ENCODE measurements around the gene PGAP1. TPM values are rescaled to one million over a fixed set of nuclear protein-coding genes. Genes with fewer than 3 reads are reported as not detected.

The PGAP1 gene
- total RNA-seq, 1 experiment from 2014 or later, result 29.4 TPM

DNA sequence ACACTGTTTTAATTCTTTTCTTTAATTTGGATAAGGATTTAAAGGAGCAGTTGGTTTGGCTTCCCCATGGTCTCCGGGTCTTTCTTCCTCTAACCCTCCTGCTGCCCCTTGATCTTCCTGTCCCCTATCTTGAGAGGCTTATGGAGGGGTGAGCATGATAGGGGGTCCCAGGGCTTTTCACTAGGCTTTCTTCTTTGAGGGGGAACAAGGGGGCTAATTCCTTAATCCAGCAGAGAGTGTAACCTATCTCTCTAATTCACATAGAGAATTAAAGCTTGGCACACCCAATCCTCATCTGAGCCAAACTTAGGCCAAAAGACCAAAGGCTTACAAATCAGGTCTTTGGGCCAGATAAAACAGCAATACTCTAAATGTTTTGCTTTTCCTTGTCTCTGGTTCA, 95.8 kb downstream of the PGAP1 start:
- TF ChIP-seq CREB1 (CRISPR knock-in tag; IDR thresholded peaks at IDR 0.05) (no peak), PRDM15 (CRISPR knock-in tag; IDR thresholded peaks at IDR 0.05) (no peak), NFATC4 (CRISPR knock-in tag; IDR thresholded peaks at IDR 0.05) (no peak), TCF7 (CRISPR knock-in tag; IDR thresholded peaks at IDR 0.05; ENCODE audit: low read depth) (no peak), FOXP1 (CRISPR knock-in tag; IDR thresholded peaks at IDR 0.05; ENCODE audit: borderline replicate concordance) (no peak), ATF3 (CRISPR knock-in tag; conservative IDR thresholded peaks at IDR 0.05) (no peak), CREM (CRISPR knock-in tag; IDR thresholded peaks at IDR 0.05) (no peak), ELF4 (CRISPR knock-in tag; IDR thresholded peaks at IDR 0.05; ENCODE audit: low read depth) (no peak), ERG (CRISPR knock-in tag; IDR thresholded peaks at IDR 0.05) (no peak), PRRX2 (CRISPR knock-in tag; IDR thresholded peaks at IDR 0.05) (no peak)
- TF ChIP-seq, protein P1, sequence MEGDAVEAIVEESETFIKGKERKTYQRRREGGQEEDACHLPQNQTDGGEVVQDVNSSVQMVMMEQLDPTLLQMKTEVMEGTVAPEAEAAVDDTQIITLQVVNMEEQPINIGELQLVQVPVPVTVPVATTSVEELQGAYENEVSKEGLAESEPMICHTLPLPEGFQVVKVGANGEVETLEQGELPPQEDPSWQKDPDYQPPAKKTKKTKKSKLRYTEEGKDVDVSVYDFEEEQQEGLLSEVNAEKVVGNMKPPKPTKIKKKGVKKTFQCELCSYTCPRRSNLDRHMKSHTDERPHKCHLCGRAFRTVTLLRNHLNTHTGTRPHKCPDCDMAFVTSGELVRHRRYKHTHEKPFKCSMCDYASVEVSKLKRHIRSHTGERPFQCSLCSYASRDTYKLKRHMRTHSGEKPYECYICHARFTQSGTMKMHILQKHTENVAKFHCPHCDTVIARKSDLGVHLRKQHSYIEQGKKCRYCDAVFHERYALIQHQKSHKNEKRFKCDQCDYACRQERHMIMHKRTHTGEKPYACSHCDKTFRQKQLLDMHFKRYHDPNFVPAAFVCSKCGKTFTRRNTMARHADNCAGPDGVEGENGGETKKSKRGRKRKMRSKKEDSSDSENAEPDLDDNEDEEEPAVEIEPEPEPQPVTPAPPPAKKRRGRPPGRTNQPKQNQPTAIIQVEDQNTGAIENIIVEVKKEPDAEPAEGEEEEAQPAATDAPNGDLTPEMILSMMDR (IDR thresholded peaks at IDR 0.05), result no peak
- Mint-ChIP-seq H3K36me3 (no peaks in the 10 kb centered on the region), H3K27ac (no peak overlapping the region; the same call in 1 of the 2 replicates), H3K9me3 (no peaks in the 10 kb centered on the region), H3K4me3 (no peak overlapping the region), H3K27me3 (ENCODE audit: low read depth) (no peaks in the 10 kb centered on the region), H3K4me1 (peaks cover 11% of the 10 kb centered on the region)
- ATAC-seq (no peak), DNase-seq (ENCODE audit: low spot score) (no peak)
- CTCF ChIA-PET, result no interaction called here
- POLR2A ChIA-PET, result no interaction called here

GRCh38 chr2:196827356-196827755, 99.2 kb downstream of the PGAP1 start:
- H3K9me3 Mint-ChIP-seq, result no peaks in the 10 kb centered on the region
- DNase-seq (ENCODE audit: low spot score) (no peak), ATAC-seq (no peak)
- H3K4me3 Mint-ChIP-seq, result no peak overlapping the region
- H3K27me3 Mint-ChIP-seq (ENCODE audit: low read depth), result no peaks in the 10 kb centered on the region
- H3K36me3 Mint-ChIP-seq, result no peaks in the 10 kb centered on the region
- POLR2A ChIA-PET, result no interaction called here
- peaks cover 11% of the 10 kb centered on the region for H3K4me1 Mint-ChIP-seq
- CTCF ChIA-PET, result interaction anchor here (0.5 kb wide), 1 partner anchor 408 kb away, joined by 3 read pairs; no protein-coding TSS in a partner anchor
- TF ChIP-seq TCF7 (CRISPR knock-in tag; IDR thresholded peaks at IDR 0.05; ENCODE audit: low read depth), result no peak
- TF ChIP-seq SOX15 (CRISPR knock-in tag; IDR thresholded peaks at IDR 0.05), result no peak
- no peak for TF ChIP-seq KAT7 (CRISPR knock-in tag; IDR thresholded peaks at IDR 0.05; ENCODE audit: borderline replicate concordance)
- no peak for TF ChIP-seq RELA (CRISPR knock-in tag; IDR thresholded peaks at IDR 0.05; ENCODE audit: borderline replicate concordance)
- TF ChIP-seq PREB (CRISPR knock-in tag; IDR thresholded peaks at IDR 0.05; ENCODE audit: borderline replicate concordance), result no peak
- no peak for TF ChIP-seq NR3C1 (CRISPR knock-in tag; conservative IDR thresholded peaks at IDR 0.05; ENCODE audit: low read depth)
- TF ChIP-seq NFYB (CRISPR knock-in tag; conservative IDR thresholded peaks at IDR 0.05; ENCODE audit: low read depth), result no peak
- TF ChIP-seq E2F5 (CRISPR knock-in tag; IDR thresholded peaks at IDR 0.05), result no peak
- TF ChIP-seq NR1H2 (CRISPR knock-in tag; IDR thresholded peaks at IDR 0.05), result no peak
- H3K27ac Mint-ChIP-seq, result peak overlapping the region; percentile 2; the same call in 1 of the 2 replicates

Measured in WTC11 (cell line).